ENCODE results near the gene KCTD19.
"Not testable (repeated sequence)": the region's sequence is repeated elsewhere in the genome, so short reads cannot be mapped to it uniquely, and the experiment has no call there.

The KCTD19 gene

DNA sequence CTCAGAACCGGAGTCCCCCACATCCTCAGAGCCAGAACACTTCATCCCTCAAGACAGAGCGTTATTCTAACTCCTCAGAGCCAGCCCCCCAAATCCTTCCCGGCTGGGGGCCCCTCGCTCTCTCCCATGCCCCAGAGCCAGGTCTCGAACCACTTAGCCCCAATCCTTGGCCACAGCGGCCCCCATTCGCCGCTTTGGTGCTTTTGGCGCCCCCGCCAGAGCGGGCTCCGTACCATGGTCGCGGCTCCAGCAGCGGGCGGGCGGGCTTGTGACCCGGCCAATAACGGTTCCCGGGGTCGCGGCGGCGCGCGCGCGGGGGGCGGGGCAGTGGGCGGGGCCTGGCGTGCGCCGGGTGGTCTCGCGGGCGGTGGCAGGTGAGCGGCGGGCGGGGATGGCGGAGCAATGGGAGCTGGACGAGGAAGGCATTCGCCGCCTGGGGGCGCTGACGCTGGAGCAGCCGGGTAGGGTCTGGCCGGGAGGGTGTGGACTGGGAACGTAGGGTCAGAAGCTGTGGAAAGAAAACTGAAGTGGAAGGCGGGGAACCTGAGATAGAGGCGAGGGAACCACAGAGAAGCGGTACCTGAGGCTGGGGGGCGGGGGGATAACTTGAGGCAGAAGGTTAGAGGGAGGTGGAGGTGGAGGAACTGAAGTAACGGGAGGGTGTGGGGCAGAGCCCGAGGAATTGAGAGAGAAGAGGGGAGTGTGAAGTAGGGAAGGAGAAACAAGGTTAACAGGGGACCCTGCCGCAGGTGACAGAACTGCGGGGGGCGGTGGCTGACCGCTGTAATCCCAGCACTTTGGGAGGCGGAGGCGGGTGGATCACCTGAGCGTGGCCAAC, at the start of gene KCTD19, which contains the start of gene LRRC36:
Gene KCTD19 (minus strand): TSS at position 270 of the 838 bp plus-strand sequence. CDS start 34 bp downstream, at position 236.
Gene LRRC36 (plus strand): TSS at position 344 of the 838 bp plus-strand sequence. CDS start 48 bp downstream, at position 392.
- FAIRE-seq: no peak
- peak; percentile 62 for DNase-seq (ENCODE audit: insufficient read length, low spot score)
- TF ChIP-seq, protein P1, sequence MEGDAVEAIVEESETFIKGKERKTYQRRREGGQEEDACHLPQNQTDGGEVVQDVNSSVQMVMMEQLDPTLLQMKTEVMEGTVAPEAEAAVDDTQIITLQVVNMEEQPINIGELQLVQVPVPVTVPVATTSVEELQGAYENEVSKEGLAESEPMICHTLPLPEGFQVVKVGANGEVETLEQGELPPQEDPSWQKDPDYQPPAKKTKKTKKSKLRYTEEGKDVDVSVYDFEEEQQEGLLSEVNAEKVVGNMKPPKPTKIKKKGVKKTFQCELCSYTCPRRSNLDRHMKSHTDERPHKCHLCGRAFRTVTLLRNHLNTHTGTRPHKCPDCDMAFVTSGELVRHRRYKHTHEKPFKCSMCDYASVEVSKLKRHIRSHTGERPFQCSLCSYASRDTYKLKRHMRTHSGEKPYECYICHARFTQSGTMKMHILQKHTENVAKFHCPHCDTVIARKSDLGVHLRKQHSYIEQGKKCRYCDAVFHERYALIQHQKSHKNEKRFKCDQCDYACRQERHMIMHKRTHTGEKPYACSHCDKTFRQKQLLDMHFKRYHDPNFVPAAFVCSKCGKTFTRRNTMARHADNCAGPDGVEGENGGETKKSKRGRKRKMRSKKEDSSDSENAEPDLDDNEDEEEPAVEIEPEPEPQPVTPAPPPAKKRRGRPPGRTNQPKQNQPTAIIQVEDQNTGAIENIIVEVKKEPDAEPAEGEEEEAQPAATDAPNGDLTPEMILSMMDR (IDR thresholded peaks at IDR 0.05; ENCODE audit: insufficient read depth, missing control alignments): peak; percentile 47

DNA sequence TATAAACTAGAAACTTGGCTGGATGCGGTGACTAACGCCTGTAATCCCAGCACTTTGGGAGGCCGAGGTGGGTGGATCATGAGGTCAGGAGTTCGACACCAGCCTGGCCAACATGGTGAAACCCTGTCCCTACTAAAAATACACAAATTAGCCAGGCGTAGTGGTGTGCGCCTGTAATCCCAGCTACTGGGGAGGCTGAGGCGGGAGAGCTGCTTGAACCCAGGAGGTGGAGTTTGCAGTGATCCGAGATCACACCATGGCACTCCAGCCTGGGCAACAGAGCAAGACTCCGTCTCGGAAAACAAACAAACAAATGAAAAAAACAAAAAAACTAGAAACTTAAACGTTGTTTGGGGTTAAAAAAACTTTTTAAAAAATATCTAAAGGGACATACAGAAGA, 49.5 kb upstream of the KCTD19 start:
- FAIRE-seq; DNase-seq (ENCODE audit: insufficient read length, low spot score): not testable (repeated sequence)

DNA sequence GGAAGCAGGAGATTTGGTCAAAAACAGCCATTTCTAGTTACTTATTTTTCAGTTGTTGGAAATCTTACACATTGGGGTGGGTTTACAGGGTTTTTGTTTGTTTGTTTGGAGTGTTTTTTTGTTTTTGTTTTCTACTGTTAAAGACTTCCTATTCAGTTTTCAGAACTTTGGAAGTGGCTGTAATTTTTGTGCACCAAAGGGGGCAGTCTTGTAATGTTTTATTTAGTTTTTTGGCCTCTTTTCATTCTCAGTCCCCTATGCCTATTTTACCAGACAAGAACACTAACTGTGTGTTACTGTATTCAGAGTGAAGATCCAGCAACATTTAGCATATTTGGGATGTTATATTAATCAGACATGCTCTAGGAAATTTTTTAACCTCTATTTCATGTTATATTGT, 46.1 kb upstream of the KCTD19 start:
- DNase-seq (ENCODE audit: insufficient read length, low spot score): no peak
- TF ChIP-seq, protein P1 (IDR thresholded peaks at IDR 0.05; ENCODE audit: insufficient read depth, missing control alignments): peak; percentile 44
- no peak for FAIRE-seq

DNA sequence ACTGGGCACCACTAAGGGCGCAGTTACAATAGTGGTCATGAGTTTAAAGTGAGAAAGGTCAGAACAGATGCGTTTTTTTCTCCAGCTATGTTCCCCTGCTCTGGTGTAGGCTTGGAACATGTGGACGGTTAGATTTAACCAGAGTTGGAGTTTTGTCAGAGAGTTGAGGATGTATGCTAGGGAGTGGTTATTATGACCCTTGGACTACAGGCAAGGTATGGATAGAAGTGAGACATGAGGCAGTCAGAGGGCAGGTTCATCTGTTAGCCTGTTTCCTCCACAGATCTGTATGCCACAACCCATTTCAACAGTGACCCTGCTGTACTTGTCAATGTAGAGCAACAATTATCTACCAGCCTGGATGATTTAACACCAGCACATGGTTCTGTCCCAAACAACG, 44.1 kb upstream of the KCTD19 start:
- DNase-seq (ENCODE audit: insufficient read length, low spot score) (no peak), FAIRE-seq (no peak)
- TF ChIP-seq, protein P1 (IDR thresholded peaks at IDR 0.05; ENCODE audit: insufficient read depth, missing control alignments): no peak

DNA sequence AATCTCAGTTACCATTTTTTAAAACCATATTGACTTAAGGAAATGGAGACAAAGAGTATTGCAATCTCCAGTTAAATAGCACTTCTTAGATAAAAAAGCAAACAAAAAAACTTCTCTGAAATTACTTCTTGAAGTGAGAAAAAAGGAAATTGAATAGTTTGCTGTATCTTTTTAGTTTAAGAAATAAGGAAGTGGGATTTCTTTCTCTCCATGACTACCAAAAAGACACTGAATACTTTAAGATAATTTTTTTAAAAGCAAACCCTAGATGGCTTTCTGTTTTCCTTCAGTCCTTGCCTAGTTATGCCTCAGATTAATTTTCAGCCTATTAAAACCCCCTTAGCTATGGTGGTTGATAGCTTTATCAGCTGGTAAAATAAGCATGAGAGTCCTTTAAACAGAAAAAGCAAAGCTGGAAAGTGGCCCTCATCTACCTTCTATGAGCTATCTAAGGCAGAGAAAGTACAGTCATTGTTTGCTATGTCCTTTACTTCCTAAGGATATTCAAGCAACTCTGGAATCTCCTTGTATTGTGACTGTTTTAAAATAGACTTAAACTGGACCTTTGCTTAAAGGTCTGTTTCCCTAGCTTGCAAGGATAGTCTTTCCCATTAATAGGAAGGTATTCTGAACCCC, 38.2 kb upstream of the KCTD19 start:
- TF ChIP-seq, protein P1 (IDR thresholded peaks at IDR 0.05; ENCODE audit: insufficient read depth, missing control alignments): no peak
- DNase-seq (ENCODE audit: insufficient read length, low spot score) (no peak), FAIRE-seq (no peak)

DNA sequence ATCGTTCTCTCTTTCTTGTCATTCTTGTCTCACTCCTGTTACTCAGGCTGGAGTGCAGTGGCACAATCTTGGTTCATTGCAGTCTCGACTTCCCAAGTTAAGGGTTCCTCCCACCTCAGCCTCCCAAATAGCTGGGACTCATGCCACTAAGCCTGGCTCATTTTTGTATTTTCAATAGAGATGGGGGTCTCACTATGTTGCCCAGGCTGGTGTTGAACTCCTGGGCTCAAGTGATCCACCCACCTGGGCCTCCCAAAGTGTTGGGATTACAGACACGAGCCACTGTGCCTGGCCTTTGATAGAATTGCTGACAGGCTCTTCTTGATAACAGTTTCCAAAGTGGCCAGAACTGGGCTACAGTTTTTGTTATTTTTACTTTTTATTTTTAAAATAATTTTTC, 34.5 kb upstream of the KCTD19 start:
- no peak for FAIRE-seq

DNA sequence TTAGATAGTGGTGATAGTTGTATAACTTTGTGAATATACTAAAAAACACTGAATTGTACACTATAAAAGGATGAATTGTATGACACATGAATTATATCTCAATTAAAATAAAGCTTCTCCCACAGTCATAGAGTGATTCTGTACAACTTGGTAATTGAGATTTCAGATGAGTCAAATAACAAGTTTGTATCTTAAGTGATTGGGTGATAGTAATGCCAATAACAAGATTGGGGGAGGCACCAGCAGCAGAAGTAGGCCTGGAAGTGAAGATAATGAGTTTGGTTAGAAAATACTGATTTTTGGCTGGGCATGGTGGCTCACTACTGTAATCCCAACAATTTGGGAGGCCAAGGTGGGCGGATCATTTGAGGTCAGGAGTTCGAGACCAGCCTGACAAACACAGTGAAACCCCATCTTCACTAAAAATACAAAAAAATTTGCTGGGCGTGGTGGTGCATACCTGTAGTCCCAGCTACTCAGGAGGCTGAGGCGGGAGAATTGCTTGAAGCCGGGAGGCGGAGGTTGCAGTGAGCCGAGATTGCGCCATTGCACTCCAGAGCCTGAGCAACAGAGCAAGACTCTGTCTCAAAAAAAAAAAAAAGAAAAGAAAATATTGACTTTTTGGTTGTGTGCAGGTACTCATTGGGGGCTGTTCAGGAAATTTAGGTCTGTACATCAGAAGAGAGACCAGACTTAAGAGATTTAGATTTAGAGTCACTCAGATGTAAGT, 33.2 kb upstream of the KCTD19 start:
- not testable (repeated sequence) for FAIRE-seq; DNase-seq (ENCODE audit: insufficient read length, low spot score)

More for the DNA sequence above, 34.5 kb upstream of the KCTD19 start:
- TF ChIP-seq, protein P1 (IDR thresholded peaks at IDR 0.05; ENCODE audit: insufficient read depth, missing control alignments): no peak
- DNase-seq (ENCODE audit: insufficient read length, low spot score): no peak

All from D721Med (cell line).